ENCODE data around the gene PPP2CA.

The PPP2CA gene

GRCh38 chr5:134146651-134147518 lies 79.0 kb downstream of the PPP2CA start:
- DNase-seq: no peak

GRCh38 chr5:134145779-134146581 lies 79.9 kb downstream of the PPP2CA start:
- peak; percentile 29 for DNase-seq

GRCh38 chr5:134145041-134145757 lies 80.7 kb downstream of the PPP2CA start:
- no peak for DNase-seq
